ENCODE results near the gene VAT1. TPM values are rescaled to one million over a fixed set of nuclear protein-coding genes. Genes with fewer than 3 reads are reported as not detected.

Gene VAT1
- total and polyA plus RNA-seq, 2 of the 13 experiments (the other 11 are each of a cell fraction or from before 2014, with no cell fraction given) = 143 to 205 TPM

DNA sequence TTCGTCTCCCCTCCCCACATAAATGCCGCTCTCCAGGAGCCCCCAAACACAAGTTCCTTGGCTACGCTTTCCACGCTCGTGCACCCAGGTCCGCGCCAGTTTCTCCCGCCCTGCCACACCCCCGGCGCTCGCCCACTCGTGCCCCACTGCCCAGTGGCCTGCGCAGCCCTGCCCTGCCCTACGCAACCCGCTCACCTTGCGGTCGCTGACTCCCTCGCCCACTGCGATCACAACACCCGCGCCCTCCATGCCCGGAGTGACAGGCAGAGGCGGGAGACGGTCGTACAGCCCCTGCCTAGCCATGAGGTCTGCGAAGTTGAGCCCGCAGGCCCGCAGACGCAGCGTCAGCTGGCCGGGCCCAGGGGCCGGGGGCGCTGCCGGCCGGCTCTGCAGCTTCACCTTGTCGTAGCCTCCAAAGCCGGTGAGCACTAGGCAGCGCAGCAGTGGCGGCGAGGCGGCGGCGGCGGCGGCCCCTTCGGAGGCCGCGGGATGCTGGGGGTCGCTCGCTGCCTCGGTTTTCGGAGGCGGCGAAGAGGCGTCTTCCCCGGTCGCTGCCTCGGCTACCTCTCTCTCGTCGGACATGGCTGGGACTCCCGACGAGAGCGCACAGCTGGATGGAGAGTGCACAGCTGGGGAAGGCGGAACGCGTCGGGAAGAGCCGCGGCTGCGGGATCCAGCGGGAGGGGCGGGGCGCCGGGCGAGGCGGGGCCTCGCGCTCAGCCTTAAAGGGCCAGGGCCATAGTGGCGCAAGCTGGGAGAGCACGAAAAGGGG lies at the start of gene VAT1 (continued):
- no peak for TF ChIP-seq ZNF512 (CRISPR knock-in tag; IDR thresholded peaks at IDR 0.05)
- TF ChIP-seq HMG20A (CRISPR knock-in tag; IDR thresholded peaks at IDR 0.05; ENCODE audit: borderline replicate concordance) = no peak
- TF ChIP-seq ZNF792 (CRISPR knock-in tag; IDR thresholded peaks at IDR 0.05) = peak; percentile 18; the same call in 1 of the 2 replicates
- peak; percentile 80; the same call in 1 of the 2 replicates for TF ChIP-seq BORCS8-MEF2B (CRISPR knock-in tag; IDR thresholded peaks at IDR 0.05)
- TF ChIP-seq FOSL1 (CRISPR knock-in tag; IDR thresholded peaks at IDR 0.05; ENCODE audit: borderline replicate concordance) = peak; percentile 32; the same call in 1 of the 2 replicates
- peak; percentile 25 for TF ChIP-seq PITX1 (CRISPR knock-in tag; IDR thresholded peaks at IDR 0.05)
- TF ChIP-seq TEAD2 (CRISPR knock-in tag; IDR thresholded peaks at IDR 0.05) = peak; percentile 20; the same call in 1 of the 2 replicates
- TF ChIP-seq FOXK1 (CRISPR knock-in tag; IDR thresholded peaks at IDR 0.05; ENCODE audit: borderline replicate concordance, low read depth) = peak; percentile 48; the same call in 1 of the 2 replicates
- TF ChIP-seq ZNF691 (CRISPR knock-in tag; IDR thresholded peaks at IDR 0.05; ENCODE audit: borderline replicate concordance, low read depth) = peak; percentile 71; the same call in 1 of the 2 replicates
- no peak for TF ChIP-seq NCOA2 (CRISPR knock-in tag; IDR thresholded peaks at IDR 0.05)
- peak; percentile 88 for TF ChIP-seq MYPOP (CRISPR knock-in tag; IDR thresholded peaks at IDR 0.05)
- TF ChIP-seq ZNF670 (CRISPR knock-in tag; IDR thresholded peaks at IDR 0.05; ENCODE audit: borderline replicate concordance) = peak; percentile 75; the same call in 1 of the 2 replicates
- no peak; the same call in 1 of the 2 replicates for TF ChIP-seq RNF2 (conservative IDR thresholded peaks at IDR 0.05; ENCODE audit: low read depth)
- TF ChIP-seq SNRNP70 (IDR thresholded peaks at IDR 0.05; ENCODE audit: low read depth, low read length) = no peak
- TF ChIP-seq, protein P1, sequence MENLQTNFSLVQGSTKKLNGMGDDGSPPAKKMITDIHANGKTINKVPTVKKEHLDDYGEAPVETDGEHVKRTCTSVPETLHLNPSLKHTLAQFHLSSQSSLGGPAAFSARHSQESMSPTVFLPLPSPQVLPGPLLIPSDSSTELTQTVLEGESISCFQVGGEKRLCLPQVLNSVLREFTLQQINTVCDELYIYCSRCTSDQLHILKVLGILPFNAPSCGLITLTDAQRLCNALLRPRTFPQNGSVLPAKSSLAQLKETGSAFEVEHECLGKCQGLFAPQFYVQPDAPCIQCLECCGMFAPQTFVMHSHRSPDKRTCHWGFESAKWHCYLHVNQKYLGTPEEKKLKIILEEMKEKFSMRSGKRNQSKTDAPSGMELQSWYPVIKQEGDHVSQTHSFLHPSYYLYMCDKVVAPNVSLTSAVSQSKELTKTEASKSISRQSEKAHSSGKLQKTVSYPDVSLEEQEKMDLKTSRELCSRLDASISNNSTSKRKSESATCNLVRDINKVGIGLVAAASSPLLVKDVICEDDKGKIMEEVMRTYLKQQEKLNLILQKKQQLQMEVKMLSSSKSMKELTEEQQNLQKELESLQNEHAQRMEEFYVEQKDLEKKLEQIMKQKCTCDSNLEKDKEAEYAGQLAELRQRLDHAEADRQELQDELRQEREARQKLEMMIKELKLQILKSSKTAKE (CRISPR knock-in tag; IDR thresholded peaks at IDR 0.05; ENCODE audit: borderline replicate concordance) = no peak
- 0 out of 2 replicates have a peak, but pooled peaks have one; percentile 63 for TF ChIP-seq ZNF709 (CRISPR knock-in tag; IDR thresholded peaks at IDR 0.05)
- TF ChIP-seq ARNT2 (CRISPR knock-in tag; IDR thresholded peaks at IDR 0.05; ENCODE audit: low read depth) = peak; percentile 82
- no peak; the same call in none of the 2 replicates for TF ChIP-seq BCL6 (CRISPR knock-in tag; IDR thresholded peaks at IDR 0.05)
- TF ChIP-seq ZKSCAN5 (CRISPR knock-in tag; IDR thresholded peaks at IDR 0.05) = no peak
- TF ChIP-seq AGO1 (IDR thresholded peaks at IDR 0.05; ENCODE audit: low read depth, low read length, poor library complexity, severe bottlenecking) = peak; percentile 45
- TF ChIP-seq POGZ (CRISPR knock-in tag; IDR thresholded peaks at IDR 0.05) = peak; percentile 66
- TF ChIP-seq ZBTB25 (CRISPR knock-in tag; IDR thresholded peaks at IDR 0.05) = no peak; the same call in 1 of the 2 replicates
- TF ChIP-seq ERF (CRISPR knock-in tag; IDR thresholded peaks at IDR 0.05) = peak; percentile 71; the same call in 1 of the 2 replicates
